ENCODE results near the gene DLX6. TPM values are rescaled to one million over a fixed set of nuclear protein-coding genes. Genes with fewer than 3 reads are reported as not detected.
A peak's percentile ranks its signal among the peaks of the same experiment; 100 is the strongest.

The DLX6 gene
- total and polyA plus RNA-seq, 2 of the 8 experiments (the other 6 are each of a cell fraction or from before 2014, with no cell fraction given), result not detected

GRCh38 chr7:97016381-97017191, 11.2 kb downstream of the DLX6 start (continued):
- TF ChIP-seq, protein P1, sequence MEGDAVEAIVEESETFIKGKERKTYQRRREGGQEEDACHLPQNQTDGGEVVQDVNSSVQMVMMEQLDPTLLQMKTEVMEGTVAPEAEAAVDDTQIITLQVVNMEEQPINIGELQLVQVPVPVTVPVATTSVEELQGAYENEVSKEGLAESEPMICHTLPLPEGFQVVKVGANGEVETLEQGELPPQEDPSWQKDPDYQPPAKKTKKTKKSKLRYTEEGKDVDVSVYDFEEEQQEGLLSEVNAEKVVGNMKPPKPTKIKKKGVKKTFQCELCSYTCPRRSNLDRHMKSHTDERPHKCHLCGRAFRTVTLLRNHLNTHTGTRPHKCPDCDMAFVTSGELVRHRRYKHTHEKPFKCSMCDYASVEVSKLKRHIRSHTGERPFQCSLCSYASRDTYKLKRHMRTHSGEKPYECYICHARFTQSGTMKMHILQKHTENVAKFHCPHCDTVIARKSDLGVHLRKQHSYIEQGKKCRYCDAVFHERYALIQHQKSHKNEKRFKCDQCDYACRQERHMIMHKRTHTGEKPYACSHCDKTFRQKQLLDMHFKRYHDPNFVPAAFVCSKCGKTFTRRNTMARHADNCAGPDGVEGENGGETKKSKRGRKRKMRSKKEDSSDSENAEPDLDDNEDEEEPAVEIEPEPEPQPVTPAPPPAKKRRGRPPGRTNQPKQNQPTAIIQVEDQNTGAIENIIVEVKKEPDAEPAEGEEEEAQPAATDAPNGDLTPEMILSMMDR (IDR thresholded peaks at IDR 0.05; ENCODE audit: control extremely low read depth in 1 of 3, insufficient read depth in 1 of 3, low read depth in 1 of 3, low read length in 3 of 3), result peak; percentile 51 to 57 (median 52)
- peak; percentile 27 for TF ChIP-seq TAF7 (optimal IDR thresholded peaks at IDR 0.05; ENCODE audit: borderline replicate concordance, low read depth, low read length)
- TF ChIP-seq CBX8 (IDR thresholded peaks at IDR 0.05; ENCODE audit: borderline replicate concordance, low read depth, low read length), result no peak
- no peak for TF ChIP-seq JUND (IDR thresholded peaks at IDR 0.05; ENCODE audit: low read length)
- TF ChIP-seq GTF2F1 (IDR thresholded peaks at IDR 0.05; ENCODE audit: borderline replicate concordance, low read depth, low read length), result no peak
- TF ChIP-seq NRF1 (IDR thresholded peaks at IDR 0.05; ENCODE audit: low read depth, low read length), result no peak
- no peak for TF ChIP-seq POLR2A (IDR thresholded peaks at IDR 0.05; ENCODE audit: control extremely low read depth in 1 of 2, low read depth in 2 of 2, low read length in 2 of 2)
- no peak for TF ChIP-seq POU5F1 (IDR thresholded peaks at IDR 0.05; ENCODE audit: low read depth, low read length)
